ENCODE results near the gene COG8.

DNA sequence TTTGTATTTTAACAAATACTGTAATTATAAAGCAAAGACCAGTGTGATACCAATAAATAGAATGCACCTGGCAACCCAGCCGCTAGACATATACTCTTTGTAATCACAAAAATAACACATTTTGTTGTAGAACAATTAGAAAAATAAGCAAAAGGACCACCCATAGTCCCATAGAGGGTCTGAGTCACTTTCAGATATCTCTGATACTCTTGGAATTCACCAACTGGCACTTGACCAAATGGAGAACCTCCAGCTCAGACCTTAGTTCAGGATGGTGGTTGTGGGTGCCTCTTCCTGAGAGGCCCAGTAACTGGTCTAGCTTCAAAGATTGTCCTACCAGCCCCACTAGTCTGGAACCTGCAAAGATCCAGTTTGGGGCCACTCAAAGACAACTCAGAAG, 47.2 kb upstream of the COG8 start:
- TF ChIP-seq EP300 (IDR thresholded peaks at IDR 0.05) (no peak), CTCF (IDR thresholded peaks at IDR 0.05) (no peak), POLR2AphosphoS5 (IDR thresholded peaks at IDR 0.05) (no peak), POLR2A (IDR thresholded peaks at IDR 0.05) (no peak)
